ENCODE results near the gene SYNPO2.
"Not testable (repeated sequence)": the region's sequence is repeated elsewhere in the genome, so short reads cannot be mapped to it uniquely, and the experiment has no call there.

Gene SYNPO2

GRCh38 chr4:118977100-118977499 is 88.4 kb downstream of the SYNPO2 start:
- not testable (repeated sequence) for DNase-seq

- no peak for DNase-seq
These were observed 91.1 kb downstream of the SYNPO2 start for GRCh38 chr4:118979712-118980111.

DNA sequence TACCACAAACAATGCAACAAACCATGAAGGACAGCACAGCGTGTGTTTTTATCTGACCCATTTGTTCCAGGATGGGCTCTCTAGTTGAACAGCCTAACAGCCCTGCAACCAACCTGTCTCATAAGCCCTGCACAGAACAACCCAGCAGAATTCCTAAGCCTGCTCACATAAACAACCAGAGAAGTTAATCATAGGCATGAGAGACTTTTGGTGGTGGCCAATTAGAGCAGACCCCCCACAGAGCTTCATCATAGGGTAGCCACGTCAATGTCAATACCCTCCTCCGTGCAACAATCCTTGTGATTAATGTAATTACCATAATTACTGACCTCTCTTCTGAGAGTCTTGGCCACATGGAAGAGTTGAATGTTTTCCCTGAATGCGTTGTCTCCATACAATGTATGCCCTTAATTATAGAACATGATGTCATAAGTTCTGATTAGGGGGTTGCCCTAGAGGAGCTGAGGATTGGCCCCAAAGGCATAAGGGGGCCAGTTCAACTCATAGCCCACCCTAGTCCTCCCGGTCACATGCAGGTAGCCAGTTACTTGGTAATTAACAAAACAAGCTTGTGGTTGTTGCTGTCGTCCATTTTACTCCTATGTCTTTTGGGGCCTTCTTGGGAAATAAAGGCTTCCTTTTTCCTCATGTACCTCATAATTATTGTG is 92.7 kb downstream of the SYNPO2 start:
- no peak for DNase-seq

- peak; percentile 1 for DNase-seq
These were observed 93.3 kb downstream of the SYNPO2 start for GRCh38 chr4:118981839-118982381.

DNA sequence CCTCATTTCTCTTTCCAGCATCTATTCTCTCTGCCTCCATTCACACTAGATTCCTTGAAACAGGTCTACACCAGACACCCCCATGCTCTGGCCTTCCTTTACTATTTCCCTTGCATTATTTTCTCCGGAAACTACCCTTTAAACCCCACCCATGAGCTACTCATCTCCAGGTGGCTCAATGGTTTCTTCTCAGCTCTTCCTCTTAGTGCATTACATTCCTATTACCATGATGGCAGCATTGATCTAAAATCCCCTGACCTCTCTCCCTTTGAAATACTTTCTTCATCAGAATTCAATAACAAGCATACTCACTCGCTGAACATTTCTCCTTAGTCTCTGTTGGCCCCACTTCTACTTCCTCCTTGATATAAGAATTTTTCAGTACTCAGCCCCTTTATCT is 94.6 kb downstream of the SYNPO2 start:
- DNase-seq: no peak

GRCh38 chr4:118983831-118984230 is 95.2 kb downstream of the SYNPO2 start:
- no peak for DNase-seq

DNA sequence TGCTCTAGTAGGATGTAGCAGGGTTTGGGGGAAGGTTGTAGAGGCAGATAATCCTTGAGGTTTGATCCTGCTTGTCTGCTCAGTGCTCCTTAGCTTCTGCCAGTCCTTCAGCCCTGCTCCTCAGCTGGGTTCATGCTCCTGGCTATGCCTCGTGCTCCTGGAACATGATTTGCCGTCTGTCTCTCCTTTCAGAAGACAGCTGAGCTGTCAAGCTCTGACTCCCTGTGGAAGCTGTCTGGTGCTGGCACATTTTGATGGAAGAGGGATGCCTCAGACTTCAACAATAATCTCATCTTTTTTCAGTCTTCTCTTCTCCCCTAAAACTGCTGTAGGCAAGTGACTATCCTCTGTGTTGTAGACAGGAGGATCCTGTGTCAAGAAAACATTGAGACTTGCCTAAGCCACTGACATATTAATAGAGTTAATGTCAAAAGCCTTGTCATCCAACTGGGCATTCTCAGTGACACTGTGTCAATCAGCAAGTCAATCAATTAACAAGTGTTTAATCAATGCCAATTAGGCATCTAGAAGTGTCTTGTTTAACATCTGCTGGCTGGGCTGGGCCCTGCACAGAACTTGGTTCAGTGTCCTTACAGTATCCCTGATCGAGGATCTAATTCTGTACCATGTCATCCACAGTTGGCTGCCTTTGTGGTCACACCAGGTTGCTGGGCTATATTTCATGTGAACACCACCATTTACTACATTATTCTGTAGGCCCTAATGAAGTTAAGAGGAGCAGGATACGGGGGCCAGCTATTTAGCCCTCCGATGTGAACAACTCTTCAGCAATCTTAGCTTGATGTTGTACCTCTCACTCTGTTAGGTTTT is 96.7 kb downstream of the SYNPO2 start:
- DNase-seq: no peak

DNA sequence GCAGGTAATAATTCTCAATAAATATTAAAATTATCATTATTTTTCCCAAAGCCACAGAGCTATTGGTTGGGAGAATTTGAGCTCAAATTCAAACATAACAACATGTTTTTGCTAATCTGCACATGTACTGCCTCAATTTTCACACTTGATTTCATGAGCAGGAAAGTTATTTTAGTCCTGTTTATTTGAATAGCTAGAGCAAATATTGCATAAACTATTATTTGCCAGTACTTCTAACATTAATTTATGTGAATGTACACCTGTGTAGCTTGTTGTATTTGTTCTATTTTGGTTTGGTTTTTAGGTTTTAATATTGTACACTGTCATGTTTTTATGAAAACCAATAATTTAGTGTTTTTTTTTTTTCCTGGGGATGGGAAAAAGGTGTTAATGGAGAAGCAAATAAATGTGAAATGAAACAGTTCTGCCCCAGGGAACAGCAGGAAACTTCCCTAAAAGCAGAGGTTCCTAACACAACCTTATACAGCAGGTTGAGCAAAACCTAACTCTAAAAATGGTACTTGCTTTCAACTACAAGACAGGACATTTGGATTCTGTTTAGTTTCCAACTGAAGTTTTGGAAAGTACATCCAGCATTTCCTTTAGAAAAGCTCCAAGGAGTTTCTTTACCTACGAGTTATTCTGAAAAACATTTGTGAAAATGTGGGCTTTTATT is 99.4 kb downstream of the SYNPO2 start:
- DNase-seq: no peak

- DNase-seq: no peak
These were observed 100.0 kb downstream of the SYNPO2 start for GRCh38 chr4:118988635-118988972.

DNA sequence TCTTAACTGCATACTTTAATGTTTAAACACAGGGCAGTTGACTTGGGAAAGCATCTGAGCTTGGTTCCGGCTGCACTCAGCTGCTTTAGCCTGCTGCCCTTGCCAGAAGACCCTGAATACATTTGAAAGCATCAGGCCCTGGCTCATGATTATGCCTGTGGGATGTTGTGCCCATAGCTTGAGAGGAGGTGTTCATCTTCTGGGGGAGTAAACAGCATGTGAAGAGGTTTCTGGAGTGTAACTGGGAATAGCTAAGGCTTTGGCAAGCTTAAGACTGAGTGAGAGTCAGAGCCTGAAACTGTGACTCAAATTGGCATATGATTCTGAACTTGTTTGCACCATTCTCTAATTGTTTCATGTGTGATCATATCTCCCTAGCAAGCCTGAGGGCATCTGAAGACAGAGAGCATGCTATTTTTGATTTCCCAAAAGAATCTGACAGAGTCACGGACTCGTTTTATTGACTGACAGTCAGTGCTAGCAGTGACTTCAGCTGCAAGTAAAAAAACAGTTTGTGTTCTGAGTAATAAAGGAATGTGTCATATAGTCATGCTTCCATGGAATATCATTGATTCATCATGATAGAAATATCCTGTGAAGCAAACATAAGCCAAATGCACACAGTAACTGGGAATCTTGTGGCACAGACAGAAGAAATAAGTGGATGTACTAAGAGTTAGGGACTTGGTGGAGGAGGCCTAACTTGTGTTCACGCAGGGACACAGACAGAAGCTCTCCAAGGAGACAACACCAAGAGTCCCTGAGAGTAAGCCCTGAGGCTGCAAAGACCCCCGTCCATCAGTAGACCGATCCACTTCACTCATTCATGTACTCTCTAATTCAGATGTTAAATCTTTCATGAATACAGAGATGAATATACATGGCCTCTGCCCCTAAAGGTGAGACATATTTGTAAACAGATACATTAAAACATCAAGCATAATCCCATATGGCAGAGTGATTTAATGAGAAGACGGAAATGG is 100.7 kb downstream of the SYNPO2 start:
- no peak for DNase-seq

- DNase-seq: no peak
These were observed 103.0 kb downstream of the SYNPO2 start for GRCh38 chr4:118991686-118992085.

DNA sequence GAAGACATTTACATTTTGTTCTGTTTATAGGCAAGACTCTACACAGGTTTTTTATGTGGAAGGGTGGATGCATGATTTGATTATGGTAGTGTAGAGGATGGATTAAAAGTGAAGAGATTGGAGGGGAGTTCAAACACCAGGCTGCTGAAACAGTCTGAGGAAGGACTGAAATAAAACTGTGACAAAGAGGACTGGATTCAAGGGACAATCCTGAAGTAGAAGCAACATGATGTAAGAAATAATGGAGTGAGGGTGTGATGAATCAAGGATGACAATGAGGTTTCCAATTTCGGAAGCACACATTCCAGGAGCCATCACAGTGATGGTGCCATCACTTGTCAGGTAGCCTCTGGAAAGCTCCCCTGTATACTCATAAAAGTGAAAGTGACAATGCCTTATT is 103.5 kb downstream of the SYNPO2 start:
- no peak for DNase-seq

- no peak for DNase-seq
These were observed 104.7 kb downstream of the SYNPO2 start for GRCh38 chr4:118993333-118993732.

- DNase-seq: no peak
These were observed 105.4 kb downstream of the SYNPO2 start for GRCh38 chr4:118994030-118994429.

- no peak for DNase-seq
These were observed 107.2 kb downstream of the SYNPO2 start for GRCh38 chr4:118995693-118996391.

GRCh38 chr4:118997601-118998000 is 108.9 kb downstream of the SYNPO2 start:
- DNase-seq: no peak

DNA sequence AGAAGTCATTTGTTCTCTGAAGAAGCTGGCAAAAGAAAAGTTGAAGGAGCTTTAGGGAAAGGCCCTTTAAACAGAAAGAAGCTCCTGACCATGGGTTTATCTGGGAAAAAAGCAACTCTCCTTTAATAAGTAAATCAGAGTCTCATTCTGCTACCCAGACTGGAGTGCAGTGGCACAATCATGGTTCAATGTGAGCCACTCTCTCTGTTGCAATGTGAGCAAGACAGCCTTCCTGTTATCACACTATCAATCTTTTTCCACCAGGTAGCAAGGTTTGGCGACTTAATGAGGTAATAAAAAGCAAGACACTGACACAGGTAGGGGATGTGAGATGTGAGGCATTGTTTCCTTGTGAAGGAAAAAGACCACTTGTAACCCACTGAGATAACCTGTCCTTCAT is 111.3 kb downstream of the SYNPO2 start:
- no peak for DNase-seq

DNA sequence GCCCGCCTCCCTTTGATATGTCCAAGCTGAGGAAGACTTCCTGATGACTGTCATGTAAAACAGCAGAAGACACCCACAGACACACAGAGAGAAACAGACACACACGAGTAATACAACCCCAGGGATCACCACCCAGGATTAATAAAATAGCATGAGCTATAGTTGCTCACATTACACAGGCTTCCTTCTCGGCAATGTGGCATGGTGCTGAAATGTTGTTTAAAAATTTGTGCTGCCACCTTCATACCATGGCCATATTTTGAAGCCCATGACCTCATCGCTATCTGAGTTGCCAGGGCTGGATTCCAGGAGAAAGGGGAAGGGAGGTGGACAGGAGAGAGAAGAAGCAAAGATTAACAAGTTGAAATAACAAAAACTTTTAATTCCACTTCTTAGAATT is 111.7 kb downstream of the SYNPO2 start:
- no peak for DNase-seq

DNA sequence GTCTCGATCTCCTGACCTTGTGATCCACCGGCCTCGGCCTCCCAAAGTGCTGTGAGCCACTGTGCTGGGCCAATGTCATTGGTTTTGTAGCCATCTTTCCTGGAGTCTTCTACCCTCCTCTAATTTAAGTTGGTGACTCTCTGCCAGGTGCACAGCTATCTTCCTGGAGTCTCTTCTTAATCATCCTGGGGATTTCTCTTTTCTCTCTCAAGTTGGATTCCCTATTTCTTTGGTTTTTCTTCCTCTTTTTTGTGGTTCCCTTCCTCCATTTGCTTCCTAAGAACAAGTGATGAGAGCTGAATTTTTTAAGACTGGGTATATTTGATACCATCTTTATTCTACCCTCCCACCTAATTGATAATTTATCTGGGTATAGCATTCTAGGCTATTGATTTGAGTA is 113.8 kb downstream of the SYNPO2 start:
- no peak for DNase-seq

DNA sequence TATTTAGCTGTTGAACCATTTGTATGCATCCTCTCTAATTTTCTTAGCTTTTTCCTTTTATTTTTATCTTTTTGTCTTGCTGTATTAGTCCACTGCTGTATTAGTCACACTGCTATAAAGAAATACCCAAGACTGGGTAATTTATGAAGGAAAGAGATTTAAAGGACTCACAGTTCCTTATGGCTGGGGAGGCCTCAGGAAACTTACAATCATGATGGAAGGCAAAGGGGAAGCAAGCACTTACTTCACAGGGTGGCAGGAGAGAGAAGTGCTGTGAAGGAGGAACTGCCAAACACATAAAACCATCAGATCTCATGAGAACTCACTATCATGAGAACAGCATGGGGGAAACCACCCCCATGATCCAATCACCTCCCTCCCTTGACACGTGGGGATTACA is 114.3 kb downstream of the SYNPO2 start:
- DNase-seq: not testable (repeated sequence)

DNA sequence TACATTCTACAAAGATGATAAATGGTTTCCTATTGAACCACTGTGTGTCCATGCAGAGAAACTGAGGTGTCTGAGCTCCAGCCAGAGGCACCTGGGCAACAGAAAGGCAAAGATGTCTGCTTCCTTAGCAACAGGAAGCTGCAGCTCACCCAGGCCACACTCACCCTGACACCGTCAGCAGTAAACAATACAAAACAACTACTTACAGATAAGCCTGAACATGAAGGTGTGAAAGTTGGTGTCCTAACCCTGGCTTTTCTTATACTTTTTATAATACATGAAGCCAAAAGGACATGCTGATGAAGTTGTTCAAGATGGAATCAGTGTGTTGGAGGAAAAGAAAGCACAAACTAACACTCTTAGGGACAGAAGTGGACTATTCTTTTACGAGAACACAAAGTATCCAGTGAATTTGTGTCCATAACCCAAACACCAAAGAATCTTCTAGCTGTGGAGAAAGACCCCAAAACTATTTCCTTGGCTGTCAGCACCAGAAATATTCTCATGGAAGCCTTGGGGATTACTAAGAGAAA is 117.3 kb downstream of the SYNPO2 start:
- no peak for DNase-seq

GRCh38 chr4:119008761-119009160 is 120.1 kb downstream of the SYNPO2 start:
- DNase-seq: no peak
